ENCODE measurements around the gene SFXN1.

Gene SFXN1

GRCh38 chr5:175538576-175538975 lies 60.2 kb downstream of the SFXN1 start:
- no peak for DNase-seq (ENCODE audit: low read depth in 1 of 2, low spot score in 1 of 2)

- no peak for DNase-seq (ENCODE audit: low read depth in 1 of 2, low spot score in 1 of 2)
Measured at GRCh38 chr5:175539936-175540335, 61.6 kb downstream of the SFXN1 start.

- DNase-seq (ENCODE audit: low read depth in 1 of 2, low spot score in 1 of 2) = no peak
Measured at GRCh38 chr5:175541264-175541663, 62.9 kb downstream of the SFXN1 start.

GRCh38 chr5:175542232-175542965 lies 64.0 kb downstream of the SFXN1 start:
- no peak for DNase-seq (ENCODE audit: low read depth in 1 of 2, low spot score in 1 of 2)

- DNase-seq (ENCODE audit: low read depth in 1 of 2, low spot score in 1 of 2) = no peak
Measured at GRCh38 chr5:175542966-175543235, 64.5 kb downstream of the SFXN1 start.

GRCh38 chr5:175544108-175544511 lies 65.8 kb downstream of the SFXN1 start:
- no peak for DNase-seq (ENCODE audit: low read depth in 1 of 2, low spot score in 1 of 2)

- no peak for DNase-seq (ENCODE audit: low read depth in 1 of 2, low spot score in 1 of 2)
Measured at GRCh38 chr5:175544586-175544985, 66.2 kb downstream of the SFXN1 start.

- DNase-seq (ENCODE audit: low read depth in 1 of 2, low spot score in 1 of 2) = no peak
Measured at GRCh38 chr5:175547842-175548241, 69.5 kb downstream of the SFXN1 start.

- no peak for DNase-seq (ENCODE audit: low read depth in 1 of 2, low spot score in 1 of 2)
Measured at GRCh38 chr5:175548626-175549311, 70.4 kb downstream of the SFXN1 start.

- DNase-seq (ENCODE audit: low read depth in 1 of 2, low spot score in 1 of 2) = no peak
Measured at GRCh38 chr5:175550055-175550805, 71.9 kb downstream of the SFXN1 start.

- DNase-seq (ENCODE audit: low read depth in 1 of 2, low spot score in 1 of 2) = no peak
Measured at GRCh38 chr5:175551266-175551665, 72.9 kb downstream of the SFXN1 start.

GRCh38 chr5:175554296-175554695 lies 75.9 kb downstream of the SFXN1 start:
- no peak for DNase-seq (ENCODE audit: low read depth in 1 of 2, low spot score in 1 of 2)

- DNase-seq (ENCODE audit: low read depth in 1 of 2, low spot score in 1 of 2) = no peak
Measured at GRCh38 chr5:175555168-175555785, 76.9 kb downstream of the SFXN1 start.

GRCh38 chr5:175556794-175557193 lies 78.4 kb downstream of the SFXN1 start:
- no peak for DNase-seq (ENCODE audit: low read depth in 1 of 2, low spot score in 1 of 2)

GRCh38 chr5:175557778-175558177 lies 79.4 kb downstream of the SFXN1 start:
- DNase-seq (ENCODE audit: low read depth in 1 of 2, low spot score in 1 of 2) = no peak

GRCh38 chr5:175558801-175559480 lies 80.6 kb downstream of the SFXN1 start:
- DNase-seq (ENCODE audit: low read depth in 1 of 2, low spot score in 1 of 2) = no peak

GRCh38 chr5:175560011-175560410 lies 81.7 kb downstream of the SFXN1 start:
- no peak for DNase-seq (ENCODE audit: low read depth in 1 of 2, low spot score in 1 of 2)

- no peak for DNase-seq (ENCODE audit: low read depth in 1 of 2, low spot score in 1 of 2)
Measured at GRCh38 chr5:175561085-175561484, 82.7 kb downstream of the SFXN1 start.

GRCh38 chr5:175564716-175565115 lies 86.4 kb downstream of the SFXN1 start:
- no peak for DNase-seq (ENCODE audit: low read depth in 1 of 2, low spot score in 1 of 2)

GRCh38 chr5:175566697-175567096 lies 88.3 kb downstream of the SFXN1 start:
- DNase-seq (ENCODE audit: low read depth in 1 of 2, low spot score in 1 of 2) = no peak

- DNase-seq (ENCODE audit: low read depth in 1 of 2, low spot score in 1 of 2) = no peak
Measured at GRCh38 chr5:175567954-175568353, 89.6 kb downstream of the SFXN1 start.
